Hippocampal formation (tissue), 2 donors: ENCODE data around the gene MAST1.
"Not testable (repeated sequence)": the region's sequence is repeated elsewhere in the genome, so short reads cannot be mapped to it uniquely, and the experiment has no call there.

Experiments
- DNase-seq, 2 donors: peaks; one replicate each; lab custom pipeline; 2025; lab: John Stamatoyannopoulos, UW

MAST1 gene

GRCh38 chr19:12872255-12872654 lies 33.9 kb downstream of the MAST1 start:
- no peak for DNase-seq

GRCh38 chr19:12872941-12873890 lies 34.9 kb downstream of the MAST1 start:
- no peak for DNase-seq

- no peak for DNase-seq
Observed at GRCh38 chr19:12873891-12874745, 35.8 kb downstream of the MAST1 start.

GRCh38 chr19:12875086-12875485 lies 36.8 kb downstream of the MAST1 start:
- no peak for DNase-seq

GRCh38 chr19:12880551-12881171 lies 42.3 kb downstream of the MAST1 start:
- no peak for DNase-seq

GRCh38 chr19:12881172-12881808 lies 43.0 kb downstream of the MAST1 start, which contains the start of gene DNASE2:
DNASE2 (minus strand) TSS chr19:12881449; CDS start chr19:12881375, 74 bp downstream.
- peak; percentile 39 to 83 for DNase-seq

GRCh38 chr19:12882589-12882988 lies 44.3 kb downstream of the MAST1 start:
- no peak for DNase-seq

- no peak for DNase-seq
Observed at GRCh38 chr19:12884202-12884601, 45.9 kb downstream of the MAST1 start.

GRCh38 chr19:12884627-12884925 lies 46.3 kb downstream of the MAST1 start:
- no peak for DNase-seq

GRCh38 chr19:12884926-12885748 lies 46.8 kb downstream of the MAST1 start:
- peak in 1 of 2 donors; percentile 39 for DNase-seq

GRCh38 chr19:12885749-12886650 lies 47.7 kb downstream of the MAST1 start:
- DNase-seq, result no peak

GRCh38 chr19:12886651-12886968 lies 48.3 kb downstream of the MAST1 start:
- no peak for DNase-seq

GRCh38 chr19:12886969-12887747 lies 48.8 kb downstream of the MAST1 start, which contains the start of gene KLF1:
KLF1 (minus strand) TSS chr19:12887201; CDS start chr19:12887140, 61 bp downstream.
- DNase-seq, result no peak

GRCh38 chr19:12888006-12888603 lies 49.8 kb downstream of the MAST1 start:
- no peak for DNase-seq

- not testable (repeated sequence) for DNase-seq
Observed at GRCh38 chr19:12890299-12890786, 52.0 kb downstream of the MAST1 start.

- DNase-seq, result peak; percentile 99 to 100
Observed at GRCh38 chr19:12890787-12891552, 52.7 kb downstream of the MAST1 start, which contains the start of gene GCDH. GCDH (plus strand) TSS chr19:12891160; CDS start chr19:12891305, 145 bp downstream.

- DNase-seq, result no peak
Observed at GRCh38 chr19:12891553-12892021, 53.3 kb downstream of the MAST1 start.
